Measurements from ENCODE around the gene RHOV.

GRCh38 chr15:40911693-40912092 is 37.7 kb upstream of the RHOV start:
- no peak for TF ChIP-seq EZH2phosphoT487 (IDR thresholded peaks at IDR 0.05; ENCODE audit: insufficient read depth, low read depth)
- no peak for TF ChIP-seq EZH2 (IDR thresholded peaks at IDR 0.05; ENCODE audit: insufficient read depth, poor library complexity, severe bottlenecking)

Data from GM23248 (cell line).